Measurements from ENCODE around the gene GPR148.
A peak's percentile ranks its signal among the peaks of the same experiment; 100 is the strongest.
"Not testable (repeated sequence)": the region's sequence is repeated elsewhere in the genome, so short reads cannot be mapped to it uniquely, and the experiment has no call there.

Gene GPR148

GRCh38 chr2:130728549-130729316 is at the start of gene GPR148:
GPR148 (plus strand) TSS chr2:130729070; CDS start chr2:130729152, 82 bp downstream.
- DNase-seq (ENCODE audit: low read depth in 2 of 2): no peak

- DNase-seq (ENCODE audit: low read depth in 2 of 2): not testable (repeated sequence)
These were observed 36.7 kb upstream of the GPR148 start for GRCh38 chr2:130692041-130692770.

- DNase-seq (ENCODE audit: low read depth in 2 of 2): not testable (repeated sequence)
These were observed 35.4 kb upstream of the GPR148 start for GRCh38 chr2:130693474-130693873.

GRCh38 chr2:130703250-130703649 is 25.6 kb upstream of the GPR148 start:
- DNase-seq (ENCODE audit: low read depth in 2 of 2): not testable (repeated sequence)

- DNase-seq (ENCODE audit: low read depth in 2 of 2): not testable (repeated sequence)
These were observed 14.1 kb upstream of the GPR148 start for GRCh38 chr2:130714795-130715194.

GRCh38 chr2:130720036-130720435 is 8.8 kb upstream of the GPR148 start:
- DNase-seq (ENCODE audit: low read depth in 2 of 2): no peak

GRCh38 chr2:130720528-130720927 is 8.3 kb upstream of the GPR148 start:
- no peak for DNase-seq (ENCODE audit: low read depth in 2 of 2)

GRCh38 chr2:130724455-130724854 is 4.4 kb upstream of the GPR148 start:
- no peak for DNase-seq (ENCODE audit: low read depth in 2 of 2)

GRCh38 chr2:130726614-130727180 is 2.2 kb upstream of the GPR148 start:
- DNase-seq (ENCODE audit: low read depth in 2 of 2): no peak

- DNase-seq (ENCODE audit: low read depth in 2 of 2): peak; percentile 67 to 75
These were observed 1.5 kb upstream of the GPR148 start for GRCh38 chr2:130727286-130727924.

GRCh38 chr2:130728007-130728454 is 839 bp upstream of the GPR148 start:
- DNase-seq (ENCODE audit: low read depth in 2 of 2): peak; percentile 17 to 25

GRCh38 chr2:130729322-130730299 is 741 bp downstream of the GPR148 start:
- no peak for DNase-seq (ENCODE audit: low read depth in 2 of 2)

GRCh38 chr2:130732257-130732656 is 3.4 kb downstream of the GPR148 start:
- not testable (repeated sequence) for DNase-seq (ENCODE audit: low read depth in 2 of 2)

GRCh38 chr2:130735200-130735599 is 6.3 kb downstream of the GPR148 start:
- no peak for DNase-seq (ENCODE audit: low read depth in 2 of 2)

- no peak for DNase-seq (ENCODE audit: low read depth in 2 of 2)
These were observed 7.6 kb downstream of the GPR148 start for GRCh38 chr2:130736487-130736886.

GRCh38 chr2:130737592-130737991 is 8.7 kb downstream of the GPR148 start:
- no peak for DNase-seq (ENCODE audit: low read depth in 2 of 2)

GRCh38 chr2:130740671-130741070 is 11.8 kb downstream of the GPR148 start:
- no peak for DNase-seq (ENCODE audit: low read depth in 2 of 2)

GRCh38 chr2:130743278-130743677 is 14.4 kb downstream of the GPR148 start:
- DNase-seq (ENCODE audit: low read depth in 2 of 2): no peak

- no peak for DNase-seq (ENCODE audit: low read depth in 2 of 2)
These were observed 15.6 kb downstream of the GPR148 start for GRCh38 chr2:130744287-130745117.

GRCh38 chr2:130749078-130749477 is 20.2 kb downstream of the GPR148 start:
- no peak for DNase-seq (ENCODE audit: low read depth in 2 of 2)
